Hindlimb muscle (tissue), 1 donor: Measurements from ENCODE around the gene TTC9B. TPM values are rescaled to one million over a fixed set of nuclear protein-coding genes. Genes with fewer than 3 reads are reported as not detected.
"Not testable (repeated sequence)": the region's sequence is repeated elsewhere in the genome, so short reads cannot be mapped to it uniquely, and the experiment has no call there.

Experiments used
- DNase-seq: peaks from one replicate; pipeline ENCODE4 v3.0.0-alpha.2; 2013
- polyA plus RNA-seq: library from polyadenylated mRNA; unstranded; fragments of 120-200 nt; gene quantifications from one replicate; pipeline ENCODE4 v1.2.1, GENCODE V29; 2013; ENCODE audit not compliant: insufficient read length

The TTC9B gene
- polyA plus RNA-seq, 1 donor: not detected

DNA sequence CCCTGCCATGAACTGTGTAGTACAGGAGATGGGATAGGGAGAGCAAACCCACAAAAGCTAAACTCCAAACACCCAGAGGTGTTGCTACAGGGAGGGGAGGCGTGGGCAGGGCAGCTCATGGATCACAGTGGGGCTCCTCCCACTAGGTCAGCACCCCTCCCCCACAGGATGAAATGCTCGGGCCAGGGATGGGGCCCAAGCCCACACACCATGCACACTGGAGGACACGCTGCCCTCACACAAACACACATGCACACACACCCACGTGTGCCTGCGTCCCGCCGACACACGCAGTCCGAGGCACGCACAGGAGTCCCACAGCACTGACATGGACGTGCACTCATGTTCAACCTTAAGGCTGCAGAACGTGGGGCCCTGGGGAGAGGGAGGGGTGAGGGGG lies 14.3 kb upstream of the TTC9B start:
- DNase-seq: no peak

DNA sequence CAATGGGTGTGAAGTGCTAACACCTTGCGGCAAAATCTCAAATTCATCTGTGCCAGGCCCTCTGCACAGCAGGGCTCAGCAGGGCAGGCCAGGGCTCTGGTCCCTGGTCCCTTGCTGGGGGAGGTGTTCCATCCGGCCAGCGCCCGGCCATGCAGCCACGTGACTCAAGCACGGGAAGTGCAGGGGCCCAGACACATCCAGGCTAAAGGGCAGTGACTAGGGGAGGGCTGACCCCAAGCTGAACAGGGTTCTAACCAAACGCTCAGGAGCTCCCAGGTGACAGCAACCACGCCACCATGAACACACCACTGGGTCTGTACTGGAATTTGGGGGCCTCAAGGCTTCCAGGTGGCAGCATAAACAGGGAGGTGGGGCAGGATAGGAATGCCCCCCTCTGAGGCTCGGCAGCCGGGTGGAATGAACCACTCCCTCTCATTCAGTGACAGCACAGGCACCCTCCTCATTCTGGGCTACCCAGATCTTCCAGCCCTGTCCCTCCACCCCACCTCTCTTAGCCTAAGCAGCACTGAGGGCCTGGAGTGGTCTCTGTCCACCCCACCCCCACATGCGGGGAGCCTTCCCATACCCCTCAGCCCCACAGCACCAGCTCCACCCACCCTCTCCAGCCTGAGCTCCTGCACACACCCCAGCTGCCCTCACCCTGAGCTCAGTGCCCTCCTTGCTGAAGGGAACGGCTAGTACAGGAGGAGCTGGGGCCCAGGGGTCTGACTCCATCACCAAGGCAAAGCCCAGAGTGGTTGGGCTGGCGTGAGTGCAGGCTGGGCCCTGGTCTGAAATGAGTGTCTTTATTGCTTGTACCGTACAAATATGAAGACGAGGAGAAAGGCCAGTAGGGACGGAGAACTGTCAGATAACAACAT lies 13.6 kb upstream of the TTC9B start:
- no peak for DNase-seq

DNA sequence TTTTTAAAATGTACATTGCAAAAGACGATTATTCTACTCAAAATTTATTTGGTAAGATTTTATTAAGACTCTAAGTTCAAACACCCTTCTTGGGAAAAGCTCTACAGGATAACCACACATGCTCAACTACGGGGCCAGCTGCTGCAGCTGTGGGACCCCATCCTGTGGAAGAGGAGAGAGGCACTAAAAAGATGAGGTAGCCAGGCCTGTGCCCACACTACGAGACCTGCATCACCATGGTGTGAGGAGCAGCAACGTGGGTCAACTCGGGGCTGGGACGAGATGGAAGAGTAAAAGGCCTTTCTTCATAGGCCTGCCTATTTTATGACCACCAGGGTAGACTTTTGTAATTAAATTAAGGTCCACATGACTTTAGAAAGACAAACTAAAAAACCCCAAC lies 12.9 kb upstream of the TTC9B start:
- DNase-seq: no peak

DNA sequence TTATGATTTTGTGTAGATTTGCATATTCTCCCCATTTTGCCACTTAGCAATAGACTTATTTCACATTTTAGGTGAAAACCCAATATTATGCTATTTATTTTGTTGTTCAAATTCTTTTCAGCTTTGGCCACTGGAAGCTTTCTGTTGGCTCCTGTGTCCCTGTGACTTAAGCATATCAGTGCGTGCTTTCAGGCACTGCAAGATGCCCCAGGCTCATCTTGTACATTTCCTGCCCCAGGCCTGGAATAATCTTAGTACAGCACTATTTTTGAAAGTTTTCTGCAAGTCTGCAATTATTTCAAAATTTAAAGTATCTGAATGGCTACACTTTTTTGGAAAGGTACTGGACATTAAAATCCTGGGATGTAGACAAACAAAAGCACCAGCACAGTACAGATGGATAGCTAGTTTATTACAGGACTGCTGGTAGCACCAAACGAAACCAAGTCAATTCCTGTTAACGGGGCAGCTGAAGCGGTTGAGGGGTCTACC lies 11.8 kb upstream of the TTC9B start:
- DNase-seq: no peak

DNA sequence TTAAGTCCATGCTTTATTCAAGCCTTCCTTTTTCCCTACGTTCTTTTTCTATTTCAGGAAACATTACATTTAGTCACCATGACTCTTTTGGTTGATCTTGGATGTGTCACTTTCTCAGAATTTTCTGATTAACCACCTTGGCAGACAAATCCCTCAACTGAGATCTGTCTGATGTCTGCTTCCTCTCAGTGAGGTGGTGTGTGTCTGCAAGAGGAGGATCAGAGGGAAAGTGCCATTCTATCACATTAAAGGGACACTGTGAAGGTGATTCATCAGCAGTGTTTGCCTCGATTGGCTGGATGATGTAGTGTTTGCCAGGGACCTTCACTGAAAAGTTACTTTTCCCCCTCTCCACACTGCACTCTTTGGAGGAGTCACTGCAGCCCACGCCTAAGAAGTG lies 11.3 kb upstream of the TTC9B start:
- no peak for DNase-seq

DNA sequence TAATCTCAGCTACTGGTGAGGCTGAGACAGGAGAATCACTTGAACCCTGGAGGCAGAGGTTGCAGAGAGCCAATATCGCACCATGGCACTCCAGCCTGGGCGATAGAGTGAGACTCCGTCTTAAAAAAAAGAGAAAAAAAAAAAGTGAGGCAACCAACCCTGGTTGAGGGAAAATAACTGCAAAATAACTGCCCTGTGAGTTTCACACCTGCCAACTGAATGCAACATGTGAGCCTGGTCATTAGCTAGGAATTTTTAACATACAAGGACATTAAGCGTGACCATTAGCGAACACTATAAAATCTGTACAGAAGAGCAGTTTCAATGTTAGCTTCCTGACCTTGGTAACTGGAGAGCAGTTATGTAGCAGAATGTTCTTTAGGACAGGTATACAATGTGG lies 10.7 kb upstream of the TTC9B start:
- DNase-seq: no peak

DNA sequence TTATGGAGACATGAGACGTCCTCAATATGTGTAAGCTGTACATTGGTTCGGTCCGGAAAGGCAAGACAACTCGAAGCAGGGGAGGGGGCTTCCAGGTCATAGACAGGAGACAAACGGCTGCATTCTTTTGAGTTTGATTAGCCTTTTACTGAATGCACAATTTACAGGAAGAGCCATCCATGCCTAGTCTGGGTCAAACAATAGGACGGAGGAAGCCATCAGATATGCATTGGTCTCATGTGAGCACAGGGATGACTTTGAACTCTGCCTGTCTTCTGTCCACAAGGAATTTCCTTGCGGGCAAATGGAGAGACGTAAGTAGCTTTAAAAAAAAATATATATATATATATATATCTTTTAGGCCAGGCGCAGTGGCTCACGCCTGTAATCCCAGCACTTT lies 10.2 kb upstream of the TTC9B start:
- DNase-seq: no peak

DNA sequence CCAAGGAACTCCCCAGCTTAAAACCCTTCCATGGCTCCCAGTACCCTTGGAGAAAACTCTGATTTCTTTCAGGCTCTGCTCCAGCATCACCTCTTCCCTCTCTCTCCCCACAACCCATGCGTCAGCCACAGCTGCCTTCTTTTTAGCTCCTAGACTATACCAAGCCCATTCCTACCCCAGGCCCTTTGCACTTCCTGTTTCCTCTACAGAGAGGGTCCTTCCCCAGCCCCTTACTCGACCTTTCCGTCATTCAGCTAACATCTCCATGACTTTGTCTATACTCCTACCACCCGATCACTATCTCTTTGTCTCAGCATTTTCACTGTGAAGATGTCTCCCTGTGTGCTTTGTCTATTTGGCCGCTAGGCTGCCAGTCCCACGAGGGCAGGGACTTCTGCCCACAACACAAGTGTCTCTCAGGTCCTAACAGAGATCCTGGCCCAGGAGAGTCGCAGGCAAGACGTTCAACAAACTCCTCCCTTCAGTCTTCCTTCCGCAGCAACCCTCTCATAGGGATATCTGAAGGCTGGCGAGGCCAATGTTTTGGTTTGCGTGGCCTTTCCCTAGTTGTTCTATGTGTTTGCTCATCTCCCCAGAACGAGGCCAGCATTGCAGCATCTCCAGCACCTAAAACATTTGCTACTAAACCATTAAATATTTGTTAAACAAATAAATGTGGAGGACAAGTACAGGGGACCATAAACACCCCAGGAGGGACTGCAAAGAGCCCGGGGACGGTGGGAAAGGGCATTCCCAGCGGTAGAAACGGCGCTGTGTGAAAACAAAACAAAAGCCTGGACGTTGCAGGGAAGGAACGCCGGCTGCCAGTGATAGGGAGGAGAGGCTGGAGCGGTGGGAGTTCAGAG lies 7.5 kb upstream of the TTC9B start:
- DNase-seq: no peak

DNA sequence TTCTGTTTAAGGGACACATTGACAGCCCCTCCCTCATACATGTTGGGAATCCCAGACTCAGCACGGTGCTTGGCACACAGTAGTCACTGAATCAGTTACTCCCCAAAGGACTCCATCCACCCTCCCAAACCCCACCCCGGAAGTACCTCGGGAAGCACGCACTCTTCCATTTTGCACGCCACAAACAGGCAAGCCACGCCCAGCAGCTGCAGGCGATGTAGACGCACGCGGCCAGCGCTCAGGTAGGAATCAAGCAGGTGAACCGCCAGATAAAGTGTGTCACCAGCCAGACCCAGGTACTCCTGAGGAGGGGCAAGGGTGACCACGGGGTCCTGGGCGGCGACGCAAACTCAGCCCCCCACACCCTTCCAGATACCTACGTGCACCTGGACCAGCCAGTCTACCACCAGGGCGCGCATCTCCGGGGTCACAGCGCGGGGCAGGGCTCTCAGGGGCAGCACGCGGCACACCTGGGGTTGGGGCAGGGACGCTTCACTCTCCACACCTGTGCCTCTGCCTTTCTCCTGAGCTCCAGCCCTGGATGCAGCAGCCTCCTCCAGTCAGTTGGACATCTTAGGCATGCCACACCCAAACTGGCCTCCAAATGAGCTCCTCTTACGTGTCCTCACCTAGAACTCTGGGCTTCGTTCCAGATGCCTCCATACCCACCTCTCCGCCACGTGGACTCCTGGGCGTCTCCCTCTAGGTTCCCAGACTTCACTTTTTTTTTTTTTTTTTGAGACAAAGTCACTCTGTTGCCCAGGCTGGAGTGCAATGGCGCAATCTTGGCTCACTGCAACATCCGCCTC lies 6.4 kb upstream of the TTC9B start:
- no peak for DNase-seq

DNA sequence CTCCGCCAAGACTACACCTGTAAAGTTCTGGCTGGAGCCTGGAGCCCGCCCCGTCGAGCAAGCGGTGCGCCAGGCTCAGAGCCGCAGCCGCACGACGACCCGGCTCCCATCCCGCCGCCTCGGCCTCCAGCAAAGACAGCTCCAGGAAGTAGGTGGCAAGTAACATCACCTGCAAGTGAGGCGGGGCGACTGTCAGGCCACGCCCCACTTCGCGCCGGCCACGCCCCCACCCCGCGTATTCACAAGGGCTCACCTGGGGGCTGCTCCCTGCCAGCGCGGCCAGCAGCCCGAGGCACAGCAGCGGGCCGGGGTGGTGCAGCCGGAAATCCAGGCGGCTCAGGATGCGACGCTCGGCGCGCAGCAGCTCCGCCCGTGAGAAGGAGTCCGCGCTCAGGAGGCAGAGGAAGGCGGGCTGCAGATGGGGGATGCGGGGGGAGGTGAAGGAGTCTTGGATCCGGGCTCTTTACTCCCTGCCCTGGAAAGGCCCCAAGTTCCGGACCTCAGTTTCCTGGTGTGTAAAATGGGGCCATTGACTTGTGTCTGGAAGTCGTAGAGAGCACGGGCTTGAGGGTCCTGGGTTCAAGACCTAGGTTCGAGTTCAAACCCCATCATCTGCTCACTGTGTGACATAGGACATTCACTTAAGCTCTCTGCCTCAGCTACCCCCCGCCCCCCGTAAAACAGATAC lies 5.1 kb upstream of the TTC9B start:
- no peak for DNase-seq

DNA sequence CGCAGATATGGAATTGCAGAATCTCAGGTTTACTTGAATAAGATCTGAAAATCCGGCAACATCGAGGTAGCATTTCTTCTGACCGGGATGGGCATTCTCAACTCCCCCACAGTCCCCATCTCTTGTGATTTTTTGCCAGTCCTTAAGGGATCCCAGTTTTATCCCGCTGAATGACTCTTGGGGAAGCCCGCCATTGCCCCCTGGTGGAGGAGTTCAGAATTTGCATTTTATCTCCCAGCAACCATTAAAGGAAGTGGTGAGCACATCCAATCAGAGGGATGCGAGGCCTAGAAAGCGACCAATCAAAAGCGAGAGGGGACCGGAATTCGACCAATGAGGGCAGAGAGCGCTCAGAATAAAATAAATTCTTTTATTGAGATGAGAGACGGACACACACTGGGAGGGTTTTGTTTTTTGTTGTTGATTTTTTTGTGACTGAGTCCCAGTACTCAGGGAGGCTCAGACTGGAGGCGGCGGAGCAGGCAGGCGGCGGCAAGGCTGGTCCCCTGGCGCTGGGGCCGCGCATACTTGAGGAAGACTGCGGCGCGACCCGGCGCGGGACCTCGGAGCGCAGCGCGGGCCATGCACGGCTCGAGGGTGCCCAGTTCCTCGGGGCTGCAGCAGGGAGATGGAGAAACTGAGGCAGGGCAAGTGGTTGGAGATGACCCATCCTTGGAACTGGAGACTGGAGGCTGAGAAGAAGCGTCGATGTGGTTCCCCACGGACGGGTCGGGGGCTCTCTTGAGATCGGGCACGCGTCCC lies 3.9 kb upstream of the TTC9B start:
- DNase-seq: peak; percentile 80

DNA sequence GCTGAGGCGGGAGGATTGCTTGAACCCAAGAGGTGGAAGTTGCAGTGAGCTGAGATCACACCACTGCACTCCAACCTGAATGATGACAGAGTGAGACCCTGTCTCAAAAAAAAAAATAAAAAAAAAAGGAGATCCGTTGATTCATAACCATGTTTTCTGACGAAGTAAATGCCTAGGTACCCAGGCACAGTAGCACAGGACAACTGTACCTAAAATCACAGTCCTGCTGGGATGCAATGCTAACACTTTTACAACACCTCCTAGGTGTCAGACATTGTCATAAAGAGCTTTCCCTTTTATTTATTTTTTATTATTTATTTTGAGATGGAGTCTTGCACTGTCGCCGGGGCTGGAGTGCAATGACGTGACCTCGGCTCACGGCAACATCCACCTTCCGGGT lies 2.5 kb upstream of the TTC9B start:
- DNase-seq: no peak

DNA sequence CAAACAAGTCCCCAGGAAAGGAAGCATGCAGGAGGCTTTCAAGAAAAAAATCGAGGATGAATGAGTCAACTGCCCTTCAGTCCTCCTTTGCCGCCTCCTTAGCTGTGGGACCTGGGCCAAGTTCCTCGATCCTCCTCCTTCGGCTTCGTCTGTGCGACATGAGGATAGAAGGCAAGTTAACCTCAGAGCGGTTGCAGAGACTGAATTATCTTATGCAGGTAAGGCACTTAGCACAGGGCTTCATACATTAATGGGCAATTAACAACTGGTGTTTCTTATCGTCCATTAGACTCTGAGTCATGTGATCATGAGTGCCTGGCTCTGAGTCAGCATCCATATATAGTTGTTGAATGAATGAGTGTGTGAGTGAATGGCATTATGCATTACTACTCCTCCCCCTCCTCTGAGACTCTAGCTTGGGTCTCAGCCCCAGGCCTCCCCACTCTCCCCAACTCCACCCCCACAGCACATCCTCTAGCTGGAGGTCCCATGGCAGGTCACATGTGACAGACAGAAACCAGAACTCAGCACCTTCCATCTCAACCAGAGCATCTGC lies 1.6 kb upstream of the TTC9B start:
- no peak for DNase-seq

DNA sequence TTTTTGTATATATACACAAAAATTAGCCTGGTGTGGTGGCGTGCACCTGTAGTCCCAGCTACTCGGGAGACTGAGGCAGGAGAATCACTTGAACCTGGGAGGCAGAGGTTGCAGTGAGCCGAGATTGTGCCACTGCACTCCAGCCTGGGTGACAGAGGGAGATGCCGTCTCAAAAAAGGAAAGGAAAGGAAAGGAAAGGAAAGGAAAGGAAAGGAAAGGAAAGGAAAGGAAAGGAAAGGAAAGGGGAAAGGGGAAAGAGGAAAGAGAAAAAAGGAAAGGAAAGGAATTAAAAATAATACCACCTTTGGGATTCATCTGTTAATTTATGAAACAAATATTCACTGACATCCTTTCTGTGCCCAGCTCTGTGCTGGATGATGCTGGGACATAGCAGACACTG lies 845 bp upstream of the TTC9B start:
- not testable (repeated sequence) for DNase-seq

DNA sequence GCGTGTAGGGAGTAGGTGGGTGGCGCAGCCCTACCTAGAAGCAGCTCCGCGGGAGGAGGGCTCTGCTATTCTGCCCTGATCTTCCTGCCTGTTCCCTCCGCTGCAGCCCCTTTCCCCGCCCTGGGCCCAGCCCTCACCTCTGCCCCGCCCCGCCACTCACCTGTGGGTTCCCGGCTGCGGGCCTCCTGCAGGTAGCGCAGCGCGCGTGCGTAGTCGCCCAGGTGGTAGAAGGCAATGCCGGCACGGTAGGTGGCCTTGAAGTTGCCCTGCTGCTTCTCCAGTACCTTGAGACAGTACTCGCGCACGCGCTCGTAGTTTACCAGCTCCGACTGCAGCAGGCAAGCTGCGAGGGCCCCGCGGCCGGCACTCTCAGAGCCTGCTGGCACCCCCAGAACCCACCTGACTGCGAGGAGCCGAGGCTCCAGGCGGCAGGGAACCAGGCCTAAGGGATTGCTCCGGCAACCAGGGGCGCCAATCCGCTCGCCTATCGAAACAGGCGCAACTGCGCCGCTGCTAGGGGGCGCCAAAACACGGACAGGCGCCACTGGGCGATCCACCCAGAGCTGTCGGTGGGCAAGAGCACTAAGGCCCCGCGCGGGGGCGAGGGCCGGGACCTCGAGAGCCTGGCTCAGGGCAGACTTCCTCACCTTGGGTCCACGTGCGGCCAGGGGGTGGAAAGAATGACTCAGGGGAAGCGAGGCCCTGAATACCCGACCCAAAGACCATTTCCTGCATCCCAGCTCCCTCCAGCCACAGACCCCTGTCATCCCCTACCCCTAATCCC lies 965 bp downstream of the TTC9B start:
- no peak for DNase-seq

DNA sequence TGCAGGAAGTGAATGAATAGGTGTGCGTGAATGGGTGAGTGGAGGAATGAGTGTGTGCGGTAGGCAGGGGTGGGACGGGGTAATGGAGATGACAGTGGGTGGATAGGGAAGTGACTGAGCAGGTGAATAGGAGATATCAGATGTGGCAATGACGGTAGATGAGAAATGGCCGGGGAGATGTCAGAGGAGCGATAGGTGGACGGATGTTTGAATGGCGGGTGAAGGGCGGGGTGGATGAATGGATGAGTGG lies 1.5 kb downstream of the TTC9B start:
- DNase-seq: no peak

DNA sequence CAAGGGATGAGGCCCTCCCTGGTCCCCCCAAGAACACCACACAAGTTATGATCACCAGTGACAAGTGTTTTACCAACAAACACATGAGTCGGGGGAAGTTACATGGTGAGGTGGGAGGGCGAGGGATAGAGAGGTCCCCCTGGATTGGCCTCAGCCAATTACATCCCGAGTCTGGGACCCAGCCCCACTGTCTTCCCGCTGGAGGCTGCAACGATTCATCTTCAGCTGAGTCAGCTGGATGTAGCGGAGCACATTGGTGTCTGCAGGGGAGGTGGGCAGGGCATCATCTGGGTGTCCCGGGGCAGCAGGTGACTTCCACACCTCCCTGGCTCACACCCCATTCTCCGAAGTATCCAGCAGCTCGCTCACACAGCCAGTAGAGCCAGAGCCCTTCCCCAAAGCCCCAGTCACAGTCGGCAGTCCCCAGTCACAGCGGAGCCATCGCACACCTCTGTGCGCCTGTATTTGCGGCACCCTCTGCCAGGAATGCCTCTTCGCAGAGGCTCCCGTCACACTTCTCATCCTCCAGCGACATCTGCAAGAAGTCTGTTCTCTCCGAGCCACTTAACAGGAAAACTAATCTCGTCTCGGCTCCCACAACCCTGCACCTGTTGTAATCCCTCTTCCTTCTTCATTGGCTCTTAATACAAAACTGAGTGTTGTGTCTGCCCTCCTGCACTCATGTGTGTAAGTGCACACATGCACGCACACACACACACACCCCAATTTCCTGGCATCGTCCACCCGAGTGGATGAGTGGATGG lies 2.0 kb downstream of the TTC9B start:
- no peak for DNase-seq

DNA sequence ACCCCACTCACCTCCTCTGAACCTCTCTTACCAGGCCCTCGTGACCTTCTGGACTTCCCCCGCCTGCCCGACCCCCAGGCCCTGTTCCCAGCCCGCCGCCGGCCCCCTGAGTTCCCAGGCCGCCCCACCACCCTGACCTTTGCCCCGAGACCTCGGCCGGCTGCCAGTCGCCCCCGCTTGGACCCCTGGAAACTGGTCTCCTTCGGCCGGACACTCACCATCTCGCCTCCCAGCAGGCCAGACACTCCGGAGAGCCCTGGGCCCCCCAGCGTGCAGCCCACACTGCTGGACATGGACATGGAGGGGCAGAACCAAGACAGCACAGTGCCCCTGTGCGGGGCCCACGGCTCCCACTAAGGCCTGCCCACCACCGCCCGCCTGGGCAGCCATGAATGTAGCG lies 3.2 kb downstream of the TTC9B start:
- DNase-seq: no peak

DNA sequence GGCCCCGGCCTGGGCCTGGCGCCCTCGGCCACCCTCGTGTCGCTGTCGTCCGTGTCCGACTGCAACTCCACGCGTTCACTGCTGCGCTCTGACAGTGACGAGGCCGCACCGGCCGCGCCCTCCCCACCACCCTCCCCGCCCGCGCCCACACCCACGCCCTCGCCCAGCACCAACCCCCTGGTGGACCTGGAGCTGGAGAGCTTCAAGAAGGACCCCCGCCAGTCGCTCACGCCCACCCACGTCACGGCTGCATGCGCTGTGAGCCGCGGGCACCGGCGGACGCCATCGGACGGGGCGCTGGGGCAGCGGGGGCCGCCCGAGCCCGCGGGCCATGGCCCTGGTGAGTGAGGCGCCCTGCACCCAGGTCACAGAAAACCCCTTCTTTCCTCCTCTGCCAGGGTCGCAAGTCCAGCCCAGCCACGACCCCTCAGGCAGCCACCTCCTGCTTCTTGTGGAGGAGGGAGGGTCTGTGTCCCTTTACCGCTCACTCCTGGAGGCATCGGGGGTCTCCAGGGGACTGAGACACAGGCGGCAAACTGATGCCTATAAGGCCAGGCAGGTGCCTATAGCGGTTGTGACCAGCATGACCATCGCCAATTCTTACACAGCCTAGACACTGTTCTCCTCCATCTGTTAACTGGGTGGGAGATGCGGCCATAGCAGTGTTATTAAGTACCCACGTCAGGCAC lies 4.2 kb downstream of the TTC9B start:
- DNase-seq: no peak
